GM18502 (cell line): ENCODE data around the gene KDM1A.

Experiments used
- ATAC-seq: cut with Tn5 transposase; IDR thresholded peaks from one replicate; pipeline ENCODE4 v1.9.1; 2021; ENCODE audit warnings: mild to moderate bottlenecking; ENCODE audit not compliant: unreplicated experiment, poor library complexity

The KDM1A gene

DNA sequence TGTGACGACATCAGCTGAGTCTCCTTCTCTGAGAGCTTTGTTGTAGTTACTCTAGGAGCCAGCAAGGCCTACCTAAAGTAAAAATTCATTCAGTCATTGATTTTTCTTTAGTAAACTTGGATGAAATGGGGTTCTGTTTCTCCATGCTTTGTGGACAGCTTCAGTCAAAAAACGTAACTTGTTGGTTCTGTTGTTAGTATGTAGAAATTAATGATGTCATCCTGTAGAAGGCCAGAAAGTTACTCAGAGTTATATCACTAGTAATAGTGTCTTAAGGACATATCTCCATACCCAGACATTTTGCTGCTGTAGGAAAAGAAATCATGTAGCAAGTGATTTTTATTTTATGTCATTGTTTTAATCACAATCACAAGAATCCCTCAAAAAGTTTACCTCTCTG lies 43.0 kb downstream of the KDM1A start:
- ATAC-seq, result no peak

GRCh38 chr1:23065385-23065784 lies 46.1 kb downstream of the KDM1A start:
- ATAC-seq, result no peak

DNA sequence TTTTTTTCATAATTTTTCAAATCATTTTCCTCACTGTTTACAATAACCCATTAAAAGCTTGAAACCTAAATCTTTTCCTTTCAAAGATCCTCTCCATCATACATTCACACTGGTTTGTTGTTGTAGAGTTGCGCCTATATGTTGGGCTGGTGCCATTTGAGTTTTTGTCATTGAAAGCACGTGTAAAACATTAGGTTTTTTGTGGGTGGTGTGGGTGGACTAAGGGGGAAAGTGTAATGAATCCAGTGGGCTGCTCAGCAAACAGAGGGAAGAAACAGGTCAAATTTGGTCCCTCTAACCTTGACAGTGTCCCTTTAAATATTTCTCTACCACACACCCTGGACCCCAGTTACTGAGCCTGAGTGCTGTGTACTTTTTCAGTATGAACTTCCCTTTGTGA lies 46.8 kb downstream of the KDM1A start:
- no peak for ATAC-seq

- ATAC-seq, result no peak
These were observed 49.9 kb downstream of the KDM1A start for GRCh38 chr1:23069149-23069548.

DNA sequence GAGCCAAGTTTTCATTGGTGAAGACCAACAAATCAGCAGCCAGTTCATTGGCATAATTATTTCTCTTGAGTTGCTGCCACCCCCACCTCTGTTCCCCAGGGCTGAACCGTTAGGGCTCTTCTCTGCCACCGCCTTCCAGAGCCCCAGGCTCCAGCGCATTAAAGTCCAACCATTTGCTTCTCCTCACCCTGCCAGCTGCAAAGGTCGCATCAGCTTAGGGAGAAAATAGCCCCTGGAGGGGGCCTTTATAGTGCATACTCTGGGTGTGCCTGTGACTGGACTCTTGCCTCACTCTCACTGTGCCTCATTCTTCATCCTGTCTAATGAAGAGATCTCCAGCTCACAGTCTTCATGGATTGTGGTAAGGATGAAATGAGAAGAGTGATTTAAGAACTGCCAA lies 50.4 kb downstream of the KDM1A start:
- no peak for ATAC-seq

- ATAC-seq, result no peak
These were observed 54.7 kb downstream of the KDM1A start for GRCh38 chr1:23074012-23074411.

- ATAC-seq, result no peak
These were observed 59.8 kb downstream of the KDM1A start for GRCh38 chr1:23079025-23079424.

GRCh38 chr1:23080885-23081284 lies 61.6 kb downstream of the KDM1A start:
- no peak for ATAC-seq

GRCh38 chr1:23081376-23081775 lies 62.1 kb downstream of the KDM1A start:
- no peak for ATAC-seq

DNA sequence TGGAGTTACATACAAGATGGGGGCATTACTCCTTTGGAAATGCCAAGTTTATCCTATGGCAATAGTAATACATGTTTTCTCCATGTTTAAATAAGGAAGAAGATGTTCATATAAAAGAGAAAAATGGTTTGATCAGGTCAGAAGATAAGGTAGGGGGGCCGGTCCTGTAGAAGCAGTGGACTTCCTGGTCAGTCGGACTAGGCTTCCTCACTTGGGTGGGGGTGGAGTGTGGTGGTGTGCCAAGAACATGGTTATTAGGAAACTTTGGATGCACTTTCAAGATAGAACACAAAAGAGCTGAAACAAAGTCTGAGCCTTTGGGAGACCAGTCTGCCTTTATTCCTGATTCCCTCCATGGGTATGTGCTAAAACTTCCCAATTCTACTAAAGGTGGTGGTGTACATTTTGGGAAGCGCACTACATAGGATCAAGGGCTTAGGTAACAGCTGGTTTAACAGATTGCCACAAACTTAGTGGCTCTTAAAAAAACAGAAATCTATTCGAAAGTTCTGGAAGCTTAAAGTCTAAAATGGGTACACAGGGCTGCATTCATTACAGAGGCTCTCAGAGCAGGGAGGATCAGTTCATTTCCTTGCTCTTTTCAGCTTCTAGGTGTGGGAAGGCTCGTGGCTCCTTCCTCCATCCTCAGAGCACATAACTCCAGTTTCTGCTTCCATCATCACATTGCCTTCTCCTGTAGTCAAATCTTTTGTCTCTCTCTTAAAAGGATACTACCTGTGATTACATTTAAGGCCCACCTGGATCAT lies 64.6 kb downstream of the KDM1A start:
- no peak for ATAC-seq

GRCh38 chr1:23084880-23085279 lies 65.6 kb downstream of the KDM1A start:
- ATAC-seq, result no peak

- no peak for ATAC-seq
These were observed 66.4 kb downstream of the KDM1A start for GRCh38 chr1:23085696-23086095.

GRCh38 chr1:23088027-23088426 lies 68.8 kb downstream of the KDM1A start:
- ATAC-seq, result no peak

DNA sequence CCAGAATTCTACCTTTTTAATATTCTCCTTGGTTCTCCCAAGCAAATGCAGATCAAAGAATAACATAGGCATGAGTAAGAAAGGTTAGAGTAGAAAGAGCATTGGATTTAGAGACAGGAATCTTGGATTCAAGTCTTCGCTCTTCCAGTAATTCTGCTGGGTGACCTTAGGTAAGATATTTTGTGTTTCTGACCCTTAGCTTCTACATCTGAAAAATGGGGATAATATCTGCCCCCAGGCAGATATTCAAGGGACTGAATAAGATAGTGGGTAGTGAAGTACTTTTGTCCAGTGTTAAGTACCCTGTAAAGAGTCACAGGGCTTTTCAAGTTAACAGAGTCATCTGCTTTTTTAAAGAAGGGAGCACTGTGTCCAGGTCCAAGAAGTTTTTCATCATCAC lies 70.8 kb downstream of the KDM1A start:
- ATAC-seq, result no peak

- ATAC-seq, result no peak
These were observed 72.3 kb downstream of the KDM1A start for GRCh38 chr1:23091545-23091944.

GRCh38 chr1:23092447-23092846 lies 73.2 kb downstream of the KDM1A start:
- no peak for ATAC-seq

DNA sequence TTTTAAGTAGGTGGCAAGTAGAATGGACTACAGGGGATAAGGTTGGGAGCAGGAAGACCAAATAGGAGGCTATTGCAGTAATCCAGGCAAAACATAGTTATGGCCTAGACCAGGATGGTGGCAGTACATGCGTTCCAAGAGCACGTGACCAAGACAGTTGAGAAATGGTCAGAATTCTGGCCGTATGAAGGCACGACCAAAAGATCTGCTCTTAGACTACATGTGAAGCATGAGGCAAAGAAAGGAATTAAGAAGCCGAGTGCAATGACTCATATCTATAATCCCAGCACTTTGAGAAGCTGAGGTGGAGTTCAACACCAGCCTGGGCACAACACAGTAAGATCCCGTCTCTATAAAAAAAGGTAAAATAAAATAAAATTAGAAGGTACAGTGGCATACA lies 78.0 kb downstream of the KDM1A start:
- ATAC-seq, result no peak

DNA sequence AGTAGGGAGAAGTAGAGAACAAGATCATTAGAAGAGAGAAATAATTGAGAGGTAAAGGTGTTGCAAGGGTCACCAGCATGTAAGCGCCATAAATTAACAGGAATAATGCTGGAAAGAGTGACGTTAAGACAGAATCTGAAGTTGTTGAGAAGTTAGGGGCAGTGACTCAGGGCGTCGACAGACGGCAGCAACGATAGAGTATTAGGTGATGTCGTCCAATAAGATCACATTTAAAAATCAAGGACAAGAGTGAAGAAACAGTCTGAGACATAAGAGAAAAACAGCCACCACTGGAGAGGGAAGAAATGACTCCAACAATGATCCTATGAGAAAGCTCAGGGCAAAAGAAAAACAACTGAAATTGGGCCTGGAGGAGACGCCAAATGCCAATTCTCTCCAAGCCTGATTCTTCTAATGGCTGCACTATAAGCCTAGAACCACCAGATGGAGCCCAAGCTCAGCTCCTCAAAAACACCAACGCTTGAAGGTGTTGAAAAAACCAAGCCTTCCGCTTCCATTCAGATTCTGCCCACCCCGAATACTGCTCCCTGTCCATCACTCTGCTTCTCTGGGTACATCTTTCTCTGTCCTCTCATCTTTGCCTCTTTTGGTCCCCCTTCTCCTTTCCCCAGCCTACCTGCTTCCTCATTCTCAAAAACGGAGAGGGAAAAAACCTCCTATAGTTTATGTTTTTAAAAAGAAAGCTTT lies 79.3 kb downstream of the KDM1A start:
- no peak for ATAC-seq

DNA sequence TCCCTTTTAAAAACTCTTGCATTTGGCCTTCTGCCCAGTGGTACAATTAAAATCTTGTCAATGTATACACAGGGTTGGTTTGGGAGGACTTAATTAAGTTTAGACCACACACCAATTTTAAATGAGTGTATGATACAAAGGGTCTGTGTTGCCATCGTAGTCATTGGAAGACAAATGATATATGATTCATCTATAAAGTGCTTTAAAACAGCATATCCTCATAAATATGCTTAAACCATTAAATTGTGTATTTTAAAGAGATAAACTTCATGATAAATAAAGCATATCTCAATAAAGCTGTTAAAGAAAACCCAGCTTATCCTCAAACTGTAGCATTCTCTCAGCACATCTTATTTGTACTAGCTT lies 79.9 kb downstream of the KDM1A start:
- no peak for ATAC-seq

- ATAC-seq, result no peak
These were observed 80.9 kb downstream of the KDM1A start for GRCh38 chr1:23100074-23100748.

- ATAC-seq, result no peak
These were observed 82.0 kb downstream of the KDM1A start for GRCh38 chr1:23101101-23101827.
